ENCODE data around the gene FRMPD2.

- TF ChIP-seq POLR2A (IDR thresholded peaks at IDR 0.05) (no peak), CTCF (IDR thresholded peaks at IDR 0.05 in 4 of 5, conservative IDR thresholded peaks at IDR 0.05 in 1 of 5) (no peak)
Observed at GRCh38 chr10:48235501-48235900, 39.0 kb downstream of the FRMPD2 start.
